T-helper 22 cell (primary cell): ENCODE data around the gene ANO3.
"Not testable (repeated sequence)": the region's sequence is repeated elsewhere in the genome, so short reads cannot be mapped to it uniquely, and the experiment has no call there.

Experiments used
- DNase-seq: peaks from one replicate; pipeline ENCODE4 v3.0.0-alpha.2; 2020; ENCODE audit warnings: low read depth

Gene ANO3

GRCh38 chr11:26575946-26576345 lies 244.0 kb downstream of the ANO3 start:
- DNase-seq, result no peak

GRCh38 chr11:26578998-26579661 lies 247.2 kb downstream of the ANO3 start:
- DNase-seq, result no peak

- DNase-seq, result no peak
These were observed 247.8 kb downstream of the ANO3 start for GRCh38 chr11:26579683-26580082.

- DNase-seq, result no peak
These were observed 249.0 kb downstream of the ANO3 start for GRCh38 chr11:26580929-26581328.

- no peak for DNase-seq
These were observed 251.6 kb downstream of the ANO3 start for GRCh38 chr11:26583550-26583949.

- no peak for DNase-seq
These were observed 252.9 kb downstream of the ANO3 start for GRCh38 chr11:26584818-26585217.

GRCh38 chr11:26587073-26587472 lies 255.1 kb downstream of the ANO3 start:
- no peak for DNase-seq

- no peak for DNase-seq
These were observed 261.8 kb downstream of the ANO3 start for GRCh38 chr11:26593691-26594090.

- not testable (repeated sequence) for DNase-seq
These were observed 263.4 kb downstream of the ANO3 start for GRCh38 chr11:26595207-26595865.

GRCh38 chr11:26597049-26597689 lies 265.2 kb downstream of the ANO3 start:
- DNase-seq, result not testable (repeated sequence)

GRCh38 chr11:26597899-26598298 lies 266.0 kb downstream of the ANO3 start:
- DNase-seq, result no peak

GRCh38 chr11:26599425-26599824 lies 267.5 kb downstream of the ANO3 start:
- no peak for DNase-seq

GRCh38 chr11:26599876-26600434 lies 268.0 kb downstream of the ANO3 start:
- no peak for DNase-seq

GRCh38 chr11:26607725-26608506 lies 276.0 kb downstream of the ANO3 start:
- no peak for DNase-seq

GRCh38 chr11:26608507-26609146 lies 276.7 kb downstream of the ANO3 start:
- DNase-seq, result no peak

GRCh38 chr11:26613759-26614158 lies 281.8 kb downstream of the ANO3 start:
- DNase-seq, result no peak

- DNase-seq, result no peak
These were observed 286.5 kb downstream of the ANO3 start for GRCh38 chr11:26618441-26618840.

- no peak for DNase-seq
These were observed 288.5 kb downstream of the ANO3 start for GRCh38 chr11:26620282-26621045.

- no peak for DNase-seq
These were observed 289.2 kb downstream of the ANO3 start for GRCh38 chr11:26621132-26621531.

- no peak for DNase-seq
These were observed 290.3 kb downstream of the ANO3 start for GRCh38 chr11:26622181-26622580.

- DNase-seq, result no peak
These were observed 291.2 kb downstream of the ANO3 start for GRCh38 chr11:26623076-26623659.
